22Rv1 (cell line): ENCODE data around the gene PCDHGC3.

Experiments
- CTCF ChIP-seq: fragments of 450-650 bp; IDR thresholded peaks from 2 replicates; pipeline ENCODE4 v1.5.1; 2017; ENCODE audit warnings: mild to moderate bottlenecking
- ZFX ChIP-seq: fragments of 450-650 bp; IDR thresholded peaks from 2 replicates; pipeline ENCODE4 v1.6.1; 2017; ENCODE audit warnings: antibody characterized with exemption, borderline replicate concordance

- no peak for TF ChIP-seq CTCF
- no peak for TF ChIP-seq ZFX
Observed at GRCh38 chr5:141476132-141476911, 556 bp downstream of the PCDHGC3 start.
